Left lung (tissue), 10 donors: ENCODE measurements around the gene ERRFI1. TPM values are rescaled to one million over a fixed set of nuclear protein-coding genes. Genes with fewer than 3 reads are reported as not detected.

Source experiments
- ATAC-seq: fragments of 200-7000 bp; cut with Tn5 transposase; one replicate; pipeline ENCODE4 v1.9.1; 2020; ENCODE audit warnings: moderate library complexity
- DNase-seq, 4 donors: peaks; one replicate each; pipeline ENCODE4 v3.0.0-alpha.2; 2013 to 2020
- H3K27ac ChIP-seq, 2 donors: fragments of 200-600 bp; sonication (generic) in 1 of 2; one replicate each; pipeline versions ENCODE4 v1.5.0 to v1.8.0; 2020 to 2021
- H3K27me3 ChIP-seq, 2 donors: fragments of 200-600 bp; sonication (generic) in 1 of 2; one replicate each; pipeline versions ENCODE4 v1.5.0 to v1.8.0; 2020 to 2021
- H3K36me3 ChIP-seq, 2 donors: fragments of 200-600 bp; sonication (generic) in 1 of 2; one replicate each; pipeline versions ENCODE4 v1.5.0 to v1.8.0; 2020 to 2021
- H3K4me1 ChIP-seq, 2 donors: fragments of 200-600 bp; one replicate each; pipeline ENCODE4 v1.8.0; 2021
- H3K4me3 ChIP-seq, 2 donors: fragments of 200-600 bp; sonication (generic) in 1 of 2; one replicate each; pipeline versions ENCODE4 v1.5.0 to v1.8.0; 2020 to 2021; ENCODE audit warnings: mild to moderate bottlenecking in 1 of 2
- H3K9me3 ChIP-seq, 2 donors: fragments of 200-600 bp; sonication (generic) in 1 of 2; one replicate each; pipeline versions ENCODE4 v1.5.0 to v1.8.0; 2020 to 2021
- CTCF ChIP-seq, 2 donors: fragments of 200-600 bp; sonication (generic) in 1 of 2; IDR thresholded peaks; one replicate each; pipeline versions ENCODE4 v1.5.0 to v1.8.0; 2021; ENCODE audit warnings: antibody characterized with exemption in 2 of 2
- intact Hi-C, 2 donors: fragments of 100-400 bp; cut with DNase I; formaldehyde crosslinking; loops; one replicate each; pipeline versions ENCODE4 v1.11.2 to v1.14.2; 2022
- polyA plus RNA-seq, 6 donors: library from polyadenylated mRNA; unstranded; fragments of 120-200 nt; gene quantifications; one replicate each; pipeline ENCODE4 v1.2.1, GENCODE V29; 2013; ENCODE audit not compliant: insufficient read length in 6 of 6
- total RNA-seq, 2 donors: library from RNA; stranded (reverse); fragmentation: NEBNext Ultra II Directional; extraction: Animal tissue kit (Norgen Biotek cat#: 25700); gene quantifications; one replicate each; pipeline ENCODE4 v1.2.1, GENCODE V29; 2021
- donor health status: DM: no; HTN: yes; CAD: no.
- donor health status: DM: no; HTN: no; CAD: no.

Gene ERRFI1
- total and polyA plus RNA-seq, 8 donors: 60.8 to 88.8 (median 75.8) TPM

GRCh38 chr1:8002921-8003320 is 23.2 kb downstream of the ERRFI1 start:
- no peaks in the 10 kb centered on the region for H3K36me3 ChIP-seq
- no peak overlapping the region for H3K27ac ChIP-seq
- H3K9me3 ChIP-seq: no peaks in the 10 kb centered on the region
- DNase-seq (no peak), ATAC-seq (no peak)
- H3K4me1 ChIP-seq: peaks cover 12 to 23% of the 10 kb centered on the region in 2 donors
- no peaks in the 10 kb centered on the region for H3K27me3 ChIP-seq
- no peak overlapping the region for H3K4me3 ChIP-seq
- intact Hi-C loops: no loop called here
- no peak for TF ChIP-seq CTCF (IDR thresholded peaks at IDR 0.05)

GRCh38 chr1:8002329-8002910 is 23.7 kb downstream of the ERRFI1 start:
- intact Hi-C loops: no loop called here
- Histone ChIP-seq H3K4me1 (peaks cover 12 to 23% of the 10 kb centered on the region in 2 donors), H3K36me3 (no peaks in the 10 kb centered on the region), H3K27me3 (no peaks in the 10 kb centered on the region), H3K27ac (no peak overlapping the region), H3K4me3 (no peak overlapping the region), H3K9me3 (no peaks in the 10 kb centered on the region)
- no peak for ATAC-seq
- TF ChIP-seq CTCF (IDR thresholded peaks at IDR 0.05): no peak
- no peak for DNase-seq

- no peak for TF ChIP-seq CTCF (IDR thresholded peaks at IDR 0.05)
- Histone ChIP-seq H3K27me3 (no peaks in the 10 kb centered on the region), H3K27ac (no peak overlapping the region), H3K9me3 (no peaks in the 10 kb centered on the region), H3K4me3 (no peak overlapping the region), H3K36me3 (no peaks in the 10 kb centered on the region), H3K4me1 (no peaks in the 10 kb centered on the region)
- DNase-seq (no peak), ATAC-seq (no peak)
- intact Hi-C loops: no loop called here
Measured at GRCh38 chr1:7995437-7995836, 30.7 kb downstream of the ERRFI1 start.

- H3K27me3 ChIP-seq: no peaks in the 10 kb centered on the region
- intact Hi-C loops: no loop called here
- H3K4me3 ChIP-seq: no peak overlapping the region
- DNase-seq: no peak
- H3K27ac ChIP-seq: no peak overlapping the region
- H3K4me1 ChIP-seq: no peaks in the 10 kb centered on the region
- H3K36me3 ChIP-seq: peaks cover 0 to 1% of the 10 kb centered on the region in 2 donors
- no peak for ATAC-seq
- TF ChIP-seq CTCF (IDR thresholded peaks at IDR 0.05): no peak
- H3K9me3 ChIP-seq: no peaks in the 10 kb centered on the region
Measured at GRCh38 chr1:7994827-7995226, 31.3 kb downstream of the ERRFI1 start.

- peaks cover 0 to 10% of the 10 kb centered on the region in 2 donors for H3K36me3 ChIP-seq
- ATAC-seq (no peak), DNase-seq (no peak)
- H3K4me1 ChIP-seq: no peaks in the 10 kb centered on the region
- intact Hi-C loops: no loop called here
- no peak for TF ChIP-seq CTCF (IDR thresholded peaks at IDR 0.05)
- no peaks in the 10 kb centered on the region for H3K27me3 ChIP-seq
- no peak overlapping the region for H3K27ac ChIP-seq
- H3K4me3 ChIP-seq: no peak overlapping the region
- H3K9me3 ChIP-seq: no peaks in the 10 kb centered on the region
Measured at GRCh38 chr1:7993593-7994479, 32.3 kb downstream of the ERRFI1 start.
